Stimulated activated CD4-positive, alpha-beta T cell treated with anti-CD3 and anti-CD28 coated beads, Interleukin-15, amount 100 ng/mL, for 24 hours (primary cell): ENCODE results near the gene PRKCD.

Experiments
- DNase-seq: peaks from one replicate; pipeline ENCODE4 v3.0.0-alpha.2; 2020

The PRKCD gene

GRCh38 chr3:53160660-53161449 is at the start of gene PRKCD:
Gene PRKCD, plus strand, starts transcription at chr3:53161209. Its CDS starts 17,214 bp downstream, at chr3:53178423.
- peak; percentile 85 for DNase-seq

- no peak for DNase-seq
These were observed 49.2 kb upstream of the PRKCD start for GRCh38 chr3:53111822-53112221.

GRCh38 chr3:53113293-53114010 is 47.6 kb upstream of the PRKCD start:
- DNase-seq = no peak

GRCh38 chr3:53114011-53114400 is 47.0 kb upstream of the PRKCD start:
- DNase-seq = peak; percentile 87

- DNase-seq = peak; percentile 32
These were observed 46.5 kb upstream of the PRKCD start for GRCh38 chr3:53114412-53115074.

- no peak for DNase-seq
These were observed 44.1 kb upstream of the PRKCD start for GRCh38 chr3:53116956-53117355.

- no peak for DNase-seq
These were observed 40.7 kb upstream of the PRKCD start for GRCh38 chr3:53120336-53120735.

GRCh38 chr3:53122255-53122932 is 38.6 kb upstream of the PRKCD start:
- DNase-seq = no peak

GRCh38 chr3:53122933-53123305 is 38.1 kb upstream of the PRKCD start:
- DNase-seq = no peak

GRCh38 chr3:53123510-53123909 is 37.5 kb upstream of the PRKCD start:
- DNase-seq = no peak

GRCh38 chr3:53123953-53124352 is 37.1 kb upstream of the PRKCD start:
- DNase-seq = no peak

- no peak for DNase-seq
These were observed 34.4 kb upstream of the PRKCD start for GRCh38 chr3:53126601-53127000.

- DNase-seq = no peak
These were observed 31.7 kb upstream of the PRKCD start for GRCh38 chr3:53129344-53129743.

GRCh38 chr3:53130179-53131061 is 30.6 kb upstream of the PRKCD start, which contains the start of gene RFT1:
Gene RFT1, minus strand, starts transcription at chr3:53130435. Its CDS starts 35 bp downstream, at chr3:53130400.
- peak; percentile 99 for DNase-seq

- no peak for DNase-seq
These were observed 29.9 kb upstream of the PRKCD start for GRCh38 chr3:53131096-53131495.

GRCh38 chr3:53132347-53132746 is 28.7 kb upstream of the PRKCD start:
- DNase-seq = no peak

- DNase-seq = peak; percentile 77
These were observed 26.3 kb upstream of the PRKCD start for GRCh38 chr3:53134631-53135232.

- no peak for DNase-seq
These were observed 23.8 kb upstream of the PRKCD start for GRCh38 chr3:53137221-53137620.

GRCh38 chr3:53137835-53138446 is 23.1 kb upstream of the PRKCD start:
- no peak for DNase-seq

GRCh38 chr3:53139906-53140846 is 20.8 kb upstream of the PRKCD start:
- DNase-seq = no peak
